SK-N-SH (cell line): ENCODE data around the gene TSPAN8. TPM values are rescaled to one million over a fixed set of nuclear protein-coding genes. Genes with fewer than 3 reads are reported as not detected.

Experiments used
- CTCF ChIA-PET: fragments of 300-600, 350-600 bp; formaldehyde crosslinking; extraction: SDS; loops from one replicate; lab custom pipeline; 2021; lab: Yijun Ruan, JAX
- POLR2A ChIA-PET: fragments of 350-600 bp; sonication (Branson Sonifier 250); formaldehyde crosslinking; extraction: SDS; loops from one replicate; lab custom pipeline; 2020; ENCODE audit warnings: antibody characterized with exemption, inconsistent platforms; lab: Yijun Ruan, JAX
- DNase-seq: peaks from one replicate; pipeline ENCODE4 v3.0.0; 2012
- H2AFZ ChIP-seq: fragments of 200-600 bp; sonication (generic); 2 replicates; pipeline ENCODE4 v1.8.1; 2016; ENCODE audit warnings: antibody characterized with exemption, mild to moderate bottlenecking, low read depth
- H3F3A ChIP-seq: fragments of 200-600 bp; sonication (generic); replicated peaks from 2 replicates; pipeline ENCODE3; 2016; ENCODE audit warnings: antibody characterized with exemption, mild to moderate bottlenecking; ENCODE audit not compliant: insufficient read depth
- H3K27ac ChIP-seq, 2 experiments: fragments of 200-500 bp in 1 of 2; fragments of 200-600 bp in 1 of 2; sonication (Bioruptor generic) in 1 of 2; sonication (generic), shearing (Covaris generic) in 1 of 2; 2 replicates each; pipeline versions ENCODE4 v1.5.1 to v1.6.1; 2014 to 2016; ENCODE audit warnings: low read depth in 2 of 2, inconsistent platforms in 1 of 2, low read length in 1 of 2, mild to moderate bottlenecking in 1 of 2, mixed read lengths in 1 of 2
- H3K27me3 ChIP-seq: fragments of 200-600 bp; sonication (generic), shearing (Covaris generic); 2 replicates; pipeline ENCODE4 v1.6.1; 2016; ENCODE audit warnings: mixed run types; ENCODE audit not compliant: insufficient read depth
- H3K36me3 ChIP-seq, 2 experiments: fragments of 200-500 bp in 1 of 2; fragments of 200-600 bp in 1 of 2; sonication (Bioruptor generic) in 1 of 2; sonication (generic) in 1 of 2; replicated peaks in 1 of 2; 2 replicates each; pipeline versions ENCODE3 to v1.5.1; 2014 to 2016; ENCODE audit warnings: low read length in 1 of 2, mild to moderate bottlenecking in 1 of 2; ENCODE audit not compliant: insufficient read depth in 2 of 2, control insufficient read depth in 1 of 2
- H3K4me1 ChIP-seq, 2 experiments: fragments of 200-500 bp in 1 of 2; fragments of 200-600 bp in 1 of 2; sonication (Bioruptor generic) in 1 of 2; sonication (generic), shearing (Covaris generic) in 1 of 2; 2 replicates each; pipeline versions ENCODE4 v1.5.1 to v1.6.1; 2014 to 2016; ENCODE audit warnings: low read depth in 1 of 2, low read length in 1 of 2, mixed run types in 1 of 2; ENCODE audit not compliant: insufficient read depth in 2 of 2, control insufficient read depth in 1 of 2
- H3K4me2 ChIP-seq: fragments of 200-600 bp; sonication (generic), shearing (Covaris generic); 2 replicates; pipeline ENCODE4 v1.6.1; 2017; ENCODE audit warnings: mixed run types
- H3K4me3 ChIP-seq, 2 experiments: fragments of 200-500 bp in 1 of 2; fragments of 200-600 bp in 1 of 2; sonication (Bioruptor generic) in 1 of 2; sonication (generic), shearing (Covaris generic) in 1 of 2; 2 replicates each; pipeline versions ENCODE4 v1.5.1 to v1.8.1; 2014 to 2016; ENCODE audit warnings: low read depth in 2 of 2, inconsistent platforms in 1 of 2, low read length in 1 of 2, mild to moderate bottlenecking in 1 of 2, mixed read lengths in 1 of 2, moderate library complexity in 1 of 2
- H3K79me2 ChIP-seq: fragments of 200-600 bp; sonication (generic); 2 replicates; pipeline ENCODE4 v1.8.1; 2017; ENCODE audit warnings: mild to moderate bottlenecking; ENCODE audit not compliant: insufficient read depth
- H3K9ac ChIP-seq: fragments of 200-600 bp; sonication (generic); 2 replicates; pipeline ENCODE4 v1.6.1; 2017; ENCODE audit warnings: mixed run types
- H3K9me2 ChIP-seq: fragments of 200-600 bp; sonication (generic); 2 replicates; pipeline ENCODE4 v1.6.1; 2017; ENCODE audit warnings: mixed run types
- H3K9me3 ChIP-seq: fragments of 200-600 bp; sonication (generic); 2 replicates; pipeline ENCODE4 v1.6.1; 2017; ENCODE audit warnings: mixed run types, mild to moderate bottlenecking, moderate library complexity
- H4K20me1 ChIP-seq: fragments of 200-600 bp; sonication (generic); 2 replicates; pipeline ENCODE4 v1.6.1; 2017; ENCODE audit warnings: mild to moderate bottlenecking, mixed run types; ENCODE audit not compliant: insufficient read depth
- ELF1 ChIP-seq: IDR thresholded peaks from 2 replicates; pipeline ENCODE4 v1.4.0; 2012
- EP300 ChIP-seq, 2 experiments: IDR thresholded peaks; 2 replicates each; pipeline versions ENCODE4 v1.4.0 to v1.6.1; 2012; ENCODE audit warnings: borderline replicate concordance in 1 of 2, low read depth in 1 of 2, low read length in 1 of 2
- FOSL2 ChIP-seq: IDR thresholded peaks from 2 replicates; pipeline ENCODE4 v1.4.0; 2012; ENCODE audit warnings: low read depth, mild to moderate bottlenecking, moderate library complexity, borderline replicate concordance
- JUND ChIP-seq: IDR thresholded peaks from 2 replicates; pipeline ENCODE4 v1.4.0; 2012
- NRF1 ChIP-seq: IDR thresholded peaks from 2 replicates; pipeline ENCODE4 v1.6.1; 2012; ENCODE audit warnings: low read depth, mild to moderate bottlenecking, low read length
- POLR2AphosphoS5 ChIP-seq: IDR thresholded peaks from 2 replicates; pipeline ENCODE4 v1.6.1; 2012; ENCODE audit warnings: low read depth, low read length
- RCOR1 ChIP-seq: fragments of 150-350 bp; IDR thresholded peaks from 2 replicates; pipeline ENCODE4 v1.6.1; 2017; ENCODE audit warnings: antibody characterized with exemption, low read length
- RXRA ChIP-seq: IDR thresholded peaks from 2 replicates; pipeline ENCODE4 v1.4.0; 2012; ENCODE audit warnings: low read depth, mild to moderate bottlenecking, borderline replicate concordance
- SIN3A ChIP-seq: IDR thresholded peaks from 2 replicates; pipeline ENCODE4 v1.6.1; 2012; ENCODE audit warnings: low read depth, mild to moderate bottlenecking, low read length, moderate library complexity, borderline replicate concordance
- SMC3 ChIP-seq: IDR thresholded peaks from 2 replicates; pipeline ENCODE4 v1.6.1; 2012; ENCODE audit warnings: low read depth, low read length, improper control_type of control experiment
- TCF12 ChIP-seq: IDR thresholded peaks from 2 replicates; pipeline ENCODE4 v1.4.0; 2012
- TEAD4 ChIP-seq: IDR thresholded peaks from 2 replicates; pipeline ENCODE4 v1.4.0; 2012; ENCODE audit warnings: mild to moderate bottlenecking, borderline replicate concordance; ENCODE audit not compliant: insufficient read depth
- WGBS: methylation state at CpG from one replicate; pipeline ENCODE4 v1.1.6; 2017; ENCODE audit warnings: low lambda C conversion rate; 5-methylcytosine and 5-hydroxymethylcytosine counted together
- polyA plus RNA-seq, 3 experiments: library from polyadenylated mRNA; depleted of rRNA; stranded (reverse); fragments of >200 nt; gene quantifications; 2 replicates each; pipeline ENCODE4 v1.2.3, GENCODE V29; 2012
- TF ChIP-seq, protein P1 (sequence below): IDR thresholded peaks from 2 replicates; pipeline ENCODE4 v1.6.1; 2012; ENCODE audit warnings: mild to moderate bottlenecking, low read depth, low read length, moderate library complexity
- TF ChIP-seq, protein P2 (sequence below): IDR thresholded peaks from 2 replicates; pipeline ENCODE4 v1.4.0; 2012; ENCODE audit warnings: low read depth, borderline replicate concordance
- TF ChIP-seq, protein P3 (sequence below): fragments of 200-600 bp; sonication (generic); IDR thresholded peaks from 2 replicates; pipeline ENCODE4 v1.6.1; 2017; ENCODE audit warnings: antibody characterized with exemption, mild to moderate bottlenecking, moderate library complexity
- TF ChIP-seq, protein P4 (sequence below): fragments of 150-350 bp; IDR thresholded peaks from 2 replicates; pipeline ENCODE4 v1.6.1; 2016; ENCODE audit warnings: mild to moderate bottlenecking, low read depth, low read length

The TSPAN8 gene
- polyA plus RNA-seq, 1 of the 3 experiments (the other 2 are of a cell fraction): 0.31 TPM

DNA sequence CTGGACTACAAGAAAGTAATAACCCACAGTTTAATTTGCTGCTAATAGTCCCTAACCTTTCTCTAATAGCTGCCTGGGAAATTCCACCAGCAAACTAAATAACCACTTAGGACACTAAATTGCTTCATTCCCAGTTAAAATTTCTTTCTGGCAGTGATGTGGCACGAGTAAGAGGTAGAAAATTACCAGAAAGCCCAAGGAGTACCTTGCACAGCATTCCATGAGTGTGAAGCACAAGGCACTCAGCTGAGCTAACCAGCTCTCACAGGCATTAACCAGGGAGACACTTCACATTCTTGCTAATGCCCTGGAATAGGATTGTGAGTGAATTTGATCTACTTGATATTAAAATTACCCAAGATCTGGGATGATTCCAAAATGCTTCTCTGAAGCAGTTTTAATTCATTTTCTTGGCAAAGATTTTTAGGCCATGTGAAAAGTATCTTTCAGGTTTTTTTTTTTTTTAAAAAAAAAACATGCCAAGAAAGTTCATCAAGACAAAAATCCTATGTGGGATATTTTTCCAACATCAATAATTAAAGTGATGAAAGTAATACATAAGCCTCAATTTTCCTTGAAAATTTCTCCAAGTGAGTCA, 29.5 kb downstream of the TSPAN8 start (continued):
- TF ChIP-seq SIN3A (no peak), JUND (no peak)

DNA sequence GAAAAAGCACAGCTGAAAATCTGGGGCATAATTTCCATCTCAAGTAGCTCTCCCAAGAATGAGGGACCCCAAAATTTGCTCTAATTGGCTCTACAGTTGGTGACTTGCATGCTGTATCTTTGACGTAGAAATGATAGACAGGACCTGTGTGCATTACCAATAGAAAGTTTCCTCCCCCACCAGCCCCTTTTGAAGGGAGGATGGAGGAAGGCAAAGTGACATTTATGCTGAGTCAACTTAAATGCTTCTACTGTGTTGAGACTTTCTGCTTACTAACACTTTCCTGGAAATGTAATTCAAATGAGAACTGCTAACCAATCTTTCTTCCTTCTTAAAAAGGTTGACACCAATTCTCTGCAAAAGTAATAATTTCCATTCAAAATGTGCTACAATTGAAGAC, 31.9 kb downstream of the TSPAN8 start:
- WGBS: 100% methylated on average over 1 of the region's 1 CpG
- Histone ChIP-seq H3K36me3 (no peaks in the 10 kb centered on the region), H3F3A (no peaks in the 10 kb centered on the region), H3K9me2 (no peaks in the 10 kb centered on the region)
- POLR2A ChIA-PET: no interaction called here
- TF ChIP-seq SIN3A (no peak), TCF12 (no peak), ELF1 (no peak), NRF1 (no peak), POLR2AphosphoS5 (no peak), FOSL2 (no peak), SMC3 (no peak), RXRA (no peak), EP300 (IDR thresholded peaks at IDR 0.05; ENCODE audit: borderline replicate concordance in 1 of 2, low read depth in 1 of 2, low read length in 1 of 2) (no peak), RCOR1 (no peak), TEAD4 (no peak)
- TF ChIP-seq, protein P1, sequence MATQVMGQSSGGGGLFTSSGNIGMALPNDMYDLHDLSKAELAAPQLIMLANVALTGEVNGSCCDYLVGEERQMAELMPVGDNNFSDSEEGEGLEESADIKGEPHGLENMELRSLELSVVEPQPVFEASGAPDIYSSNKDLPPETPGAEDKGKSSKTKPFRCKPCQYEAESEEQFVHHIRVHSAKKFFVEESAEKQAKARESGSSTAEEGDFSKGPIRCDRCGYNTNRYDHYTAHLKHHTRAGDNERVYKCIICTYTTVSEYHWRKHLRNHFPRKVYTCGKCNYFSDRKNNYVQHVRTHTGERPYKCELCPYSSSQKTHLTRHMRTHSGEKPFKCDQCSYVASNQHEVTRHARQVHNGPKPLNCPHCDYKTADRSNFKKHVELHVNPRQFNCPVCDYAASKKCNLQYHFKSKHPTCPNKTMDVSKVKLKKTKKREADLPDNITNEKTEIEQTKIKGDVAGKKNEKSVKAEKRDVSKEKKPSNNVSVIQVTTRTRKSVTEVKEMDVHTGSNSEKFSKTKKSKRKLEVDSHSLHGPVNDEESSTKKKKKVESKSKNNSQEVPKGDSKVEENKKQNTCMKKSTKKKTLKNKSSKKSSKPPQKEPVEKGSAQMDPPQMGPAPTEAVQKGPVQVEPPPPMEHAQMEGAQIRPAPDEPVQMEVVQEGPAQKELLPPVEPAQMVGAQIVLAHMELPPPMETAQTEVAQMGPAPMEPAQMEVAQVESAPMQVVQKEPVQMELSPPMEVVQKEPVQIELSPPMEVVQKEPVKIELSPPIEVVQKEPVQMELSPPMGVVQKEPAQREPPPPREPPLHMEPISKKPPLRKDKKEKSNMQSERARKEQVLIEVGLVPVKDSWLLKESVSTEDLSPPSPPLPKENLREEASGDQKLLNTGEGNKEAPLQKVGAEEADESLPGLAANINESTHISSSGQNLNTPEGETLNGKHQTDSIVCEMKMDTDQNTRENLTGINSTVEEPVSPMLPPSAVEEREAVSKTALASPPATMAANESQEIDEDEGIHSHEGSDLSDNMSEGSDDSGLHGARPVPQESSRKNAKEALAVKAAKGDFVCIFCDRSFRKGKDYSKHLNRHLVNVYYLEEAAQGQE: no peak
- TF ChIP-seq, protein P2, sequence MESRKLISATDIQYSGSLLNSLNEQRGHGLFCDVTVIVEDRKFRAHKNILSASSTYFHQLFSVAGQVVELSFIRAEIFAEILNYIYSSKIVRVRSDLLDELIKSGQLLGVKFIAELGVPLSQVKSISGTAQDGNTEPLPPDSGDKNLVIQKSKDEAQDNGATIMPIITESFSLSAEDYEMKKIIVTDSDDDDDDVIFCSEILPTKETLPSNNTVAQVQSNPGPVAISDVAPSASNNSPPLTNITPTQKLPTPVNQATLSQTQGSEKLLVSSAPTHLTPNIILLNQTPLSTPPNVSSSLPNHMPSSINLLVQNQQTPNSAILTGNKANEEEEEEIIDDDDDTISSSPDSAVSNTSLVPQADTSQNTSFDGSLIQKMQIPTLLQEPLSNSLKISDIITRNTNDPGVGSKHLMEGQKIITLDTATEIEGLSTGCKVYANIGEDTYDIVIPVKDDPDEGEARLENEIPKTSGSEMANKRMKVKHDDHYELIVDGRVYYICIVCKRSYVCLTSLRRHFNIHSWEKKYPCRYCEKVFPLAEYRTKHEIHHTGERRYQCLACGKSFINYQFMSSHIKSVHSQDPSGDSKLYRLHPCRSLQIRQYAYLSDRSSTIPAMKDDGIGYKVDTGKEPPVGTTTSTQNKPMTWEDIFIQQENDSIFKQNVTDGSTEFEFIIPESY: no peak
- TF ChIP-seq, protein P3, sequence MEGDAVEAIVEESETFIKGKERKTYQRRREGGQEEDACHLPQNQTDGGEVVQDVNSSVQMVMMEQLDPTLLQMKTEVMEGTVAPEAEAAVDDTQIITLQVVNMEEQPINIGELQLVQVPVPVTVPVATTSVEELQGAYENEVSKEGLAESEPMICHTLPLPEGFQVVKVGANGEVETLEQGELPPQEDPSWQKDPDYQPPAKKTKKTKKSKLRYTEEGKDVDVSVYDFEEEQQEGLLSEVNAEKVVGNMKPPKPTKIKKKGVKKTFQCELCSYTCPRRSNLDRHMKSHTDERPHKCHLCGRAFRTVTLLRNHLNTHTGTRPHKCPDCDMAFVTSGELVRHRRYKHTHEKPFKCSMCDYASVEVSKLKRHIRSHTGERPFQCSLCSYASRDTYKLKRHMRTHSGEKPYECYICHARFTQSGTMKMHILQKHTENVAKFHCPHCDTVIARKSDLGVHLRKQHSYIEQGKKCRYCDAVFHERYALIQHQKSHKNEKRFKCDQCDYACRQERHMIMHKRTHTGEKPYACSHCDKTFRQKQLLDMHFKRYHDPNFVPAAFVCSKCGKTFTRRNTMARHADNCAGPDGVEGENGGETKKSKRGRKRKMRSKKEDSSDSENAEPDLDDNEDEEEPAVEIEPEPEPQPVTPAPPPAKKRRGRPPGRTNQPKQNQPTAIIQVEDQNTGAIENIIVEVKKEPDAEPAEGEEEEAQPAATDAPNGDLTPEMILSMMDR: no peak
- TF ChIP-seq, protein P4, sequence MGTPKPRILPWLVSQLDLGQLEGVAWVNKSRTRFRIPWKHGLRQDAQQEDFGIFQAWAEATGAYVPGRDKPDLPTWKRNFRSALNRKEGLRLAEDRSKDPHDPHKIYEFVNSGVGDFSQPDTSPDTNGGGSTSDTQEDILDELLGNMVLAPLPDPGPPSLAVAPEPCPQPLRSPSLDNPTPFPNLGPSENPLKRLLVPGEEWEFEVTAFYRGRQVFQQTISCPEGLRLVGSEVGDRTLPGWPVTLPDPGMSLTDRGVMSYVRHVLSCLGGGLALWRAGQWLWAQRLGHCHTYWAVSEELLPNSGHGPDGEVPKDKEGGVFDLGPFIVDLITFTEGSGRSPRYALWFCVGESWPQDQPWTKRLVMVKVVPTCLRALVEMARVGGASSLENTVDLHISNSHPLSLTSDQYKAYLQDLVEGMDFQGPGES: no peak
- TF ChIP-seq, all 33 proteins: peak for 0
- no peaks in the 10 kb centered on the region for H3K79me2 ChIP-seq
- H3K4me1 ChIP-seq: peaks cover 0 to 4% of the 10 kb centered on the region in 2 experiments; a peak in 3 of 4 replicates
- no peaks in the 10 kb centered on the region for H3K27me3 ChIP-seq
- H3K4me3 ChIP-seq: no peak overlapping the region
- no peak overlapping the region for H3K27ac ChIP-seq
- H4K20me1 ChIP-seq: no peaks in the 10 kb centered on the region
- no peak overlapping the region for H2AFZ ChIP-seq
- CTCF ChIA-PET: interaction anchor here (1.5 kb wide), 1 partner anchor 11 kb away, joined by 3 read pairs; no protein-coding TSS in a partner anchor
- no peak overlapping the region for H3K9ac ChIP-seq
- H3K4me2 ChIP-seq: no peak overlapping the region
- no peak for DNase-seq
- H3K9me3 ChIP-seq: no peaks in the 10 kb centered on the region
